ENCODE measurements around the gene CD1C.
"Not testable (repeated sequence)": the region's sequence is repeated elsewhere in the genome, so short reads cannot be mapped to it uniquely, and the experiment has no call there.

CD1C gene

GRCh38 chr1:158334526-158335212, 44.9 kb downstream of the CD1C start:
- H3K36me3 Mint-ChIP-seq = no peaks in the 10 kb centered on the region
- H3K4me3 Mint-ChIP-seq = no peak overlapping the region
- no peaks in the 10 kb centered on the region for H3K9me3 Mint-ChIP-seq (ENCODE audit: low read depth)
- no peak overlapping the region for H3K27ac Mint-ChIP-seq
- peaks cover 10% of the 10 kb centered on the region for H3K27me3 Mint-ChIP-seq
- peaks cover 10% of the 10 kb centered on the region for H3K4me1 Mint-ChIP-seq (ENCODE audit: low read depth)

GRCh38 chr1:158335213-158335532, 45.5 kb downstream of the CD1C start:
- H3K9me3 Mint-ChIP-seq (ENCODE audit: low read depth) = no peaks in the 10 kb centered on the region
- H3K4me1 Mint-ChIP-seq (ENCODE audit: low read depth) = peaks cover 10% of the 10 kb centered on the region
- no peak overlapping the region for H3K4me3 Mint-ChIP-seq
- H3K36me3 Mint-ChIP-seq = no peaks in the 10 kb centered on the region
- H3K27ac Mint-ChIP-seq = no peak overlapping the region
- H3K27me3 Mint-ChIP-seq = peaks cover 10% of the 10 kb centered on the region

GRCh38 chr1:158336413-158336812, 46.7 kb downstream of the CD1C start:
- not testable (repeated sequence) for H3K36me3 Mint-ChIP-seq; H3K27ac Mint-ChIP-seq; H3K9me3 Mint-ChIP-seq (ENCODE audit: low read depth); H3K4me3 Mint-ChIP-seq; H3K4me1 Mint-ChIP-seq (ENCODE audit: low read depth)
- H3K27me3 Mint-ChIP-seq = peaks cover 10% of the 10 kb centered on the region
